Testis (tissue), 2 donors: ENCODE data around the gene OIP5.

ENCODE experiments used
- POLR2A ChIP-seq: fragments of 450-650 bp; IDR thresholded peaks from one replicate; pipeline ENCODE4 v1.6.1; 2017; ENCODE audit warnings: antibody characterized with exemption, mild to moderate bottlenecking, moderate library complexity
- TF ChIP-seq, protein P1 (sequence below), 3 experiments: fragments of 450-650 bp in 2 of 3; fragments of 200-600 bp in 1 of 3; sonication (generic) in 1 of 3; IDR thresholded peaks; one replicate each; pipeline ENCODE4 v1.5.1; 2016 to 2019; ENCODE audit warnings: antibody characterized with exemption in 3 of 3, mild to moderate bottlenecking in 2 of 3, moderate library complexity in 1 of 3

DNA sequence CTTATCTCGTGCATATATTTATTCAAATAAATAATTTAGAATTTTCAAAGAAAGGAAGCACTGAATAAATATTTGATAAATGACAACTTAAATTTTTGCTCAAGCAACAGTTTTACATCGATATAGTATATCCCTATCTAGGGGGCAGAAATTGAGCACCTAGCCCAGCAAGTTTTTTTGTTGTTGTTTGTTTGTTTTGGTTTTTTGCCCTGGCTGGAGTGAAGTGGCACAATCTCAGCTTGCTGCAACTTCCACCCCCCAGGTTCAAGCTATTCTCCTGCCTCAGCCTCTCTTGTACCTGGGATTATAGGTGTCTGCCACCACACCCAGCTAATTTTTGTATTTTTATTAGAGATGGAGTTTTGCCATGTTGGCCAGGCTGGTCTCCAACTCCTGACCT, 42.4 kb downstream of the OIP5 start:
- no peak for TF ChIP-seq POLR2A
- TF ChIP-seq, protein P1, sequence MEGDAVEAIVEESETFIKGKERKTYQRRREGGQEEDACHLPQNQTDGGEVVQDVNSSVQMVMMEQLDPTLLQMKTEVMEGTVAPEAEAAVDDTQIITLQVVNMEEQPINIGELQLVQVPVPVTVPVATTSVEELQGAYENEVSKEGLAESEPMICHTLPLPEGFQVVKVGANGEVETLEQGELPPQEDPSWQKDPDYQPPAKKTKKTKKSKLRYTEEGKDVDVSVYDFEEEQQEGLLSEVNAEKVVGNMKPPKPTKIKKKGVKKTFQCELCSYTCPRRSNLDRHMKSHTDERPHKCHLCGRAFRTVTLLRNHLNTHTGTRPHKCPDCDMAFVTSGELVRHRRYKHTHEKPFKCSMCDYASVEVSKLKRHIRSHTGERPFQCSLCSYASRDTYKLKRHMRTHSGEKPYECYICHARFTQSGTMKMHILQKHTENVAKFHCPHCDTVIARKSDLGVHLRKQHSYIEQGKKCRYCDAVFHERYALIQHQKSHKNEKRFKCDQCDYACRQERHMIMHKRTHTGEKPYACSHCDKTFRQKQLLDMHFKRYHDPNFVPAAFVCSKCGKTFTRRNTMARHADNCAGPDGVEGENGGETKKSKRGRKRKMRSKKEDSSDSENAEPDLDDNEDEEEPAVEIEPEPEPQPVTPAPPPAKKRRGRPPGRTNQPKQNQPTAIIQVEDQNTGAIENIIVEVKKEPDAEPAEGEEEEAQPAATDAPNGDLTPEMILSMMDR (IDR thresholded peaks at IDR 0.05), result no peak
